ENCODE data around the gene WDSUB1. TPM values are rescaled to one million over a fixed set of nuclear protein-coding genes. Genes with fewer than 3 reads are reported as not detected.
A peak's percentile ranks its signal among the peaks of the same experiment; 100 is the strongest.

WDSUB1 gene
- total RNA-seq, 2 donors from 2014 or later, result 4.4 to 5.9 TPM

DNA sequence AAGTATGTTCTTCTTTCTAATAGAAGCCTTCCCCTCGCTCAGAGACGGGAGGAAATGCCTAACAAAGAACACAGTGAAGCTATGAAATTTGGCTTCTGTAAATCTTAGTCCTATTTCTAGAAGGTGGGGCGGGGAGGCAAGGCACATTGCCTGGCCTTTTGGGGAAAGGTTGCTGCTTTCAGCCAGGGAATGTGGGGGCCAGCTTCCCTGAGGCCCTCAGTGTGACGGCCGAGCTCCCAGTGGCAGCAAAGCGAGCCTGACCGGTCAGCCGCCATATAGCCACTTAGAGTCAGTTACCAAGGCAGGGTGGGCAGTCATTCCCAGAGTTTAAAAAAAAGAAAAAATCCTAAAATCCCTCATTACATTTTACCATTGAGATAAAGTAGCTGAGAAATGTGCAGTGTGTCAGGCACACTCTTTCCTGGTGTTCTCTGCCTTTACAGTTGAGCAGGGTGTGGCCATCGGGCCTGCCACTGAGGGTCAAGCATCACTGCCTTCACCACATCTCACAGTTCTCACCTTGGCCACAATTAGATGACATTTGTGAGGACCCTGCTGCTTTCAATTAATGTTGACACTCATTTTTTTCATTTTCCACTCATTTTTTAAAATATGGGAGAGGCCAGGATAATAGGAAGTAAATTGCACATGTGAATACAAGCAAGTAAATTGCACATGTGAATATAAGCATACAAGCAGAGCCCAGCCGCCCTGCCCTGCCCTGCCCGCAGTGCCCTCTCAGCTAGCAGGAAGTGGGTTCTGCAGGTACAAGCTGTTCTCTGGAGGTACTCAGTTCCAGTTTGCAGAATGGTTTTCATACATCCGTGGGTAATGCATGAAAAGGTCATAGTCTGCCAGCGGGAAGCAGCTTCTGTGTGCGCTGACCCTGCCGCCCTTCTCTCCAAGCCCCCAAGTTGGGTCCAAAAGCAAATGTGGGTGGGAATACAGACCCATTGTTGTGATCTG is 76.9 kb downstream of the WDSUB1 start:
- H3K9me3 ChIP-seq (ENCODE audit: control insufficient read depth, low read length, poor library complexity, severe bottlenecking), result no peaks in the 10 kb centered on the region
- peak; percentile 97 for ATAC-seq
- peaks cover 3% of the 10 kb centered on the region for H3K36me3 Mint-ChIP-seq (ENCODE audit: low read depth)
- no peak for DNase-seq
- H3K27ac Mint-ChIP-seq, result peak overlapping the region; percentile 83
- H3K27me3 Mint-ChIP-seq, result no peaks in the 10 kb centered on the region
- peaks cover 14% of the 10 kb centered on the region for H3K4me1 Mint-ChIP-seq
- H3K4me3 Mint-ChIP-seq, result peak overlapping the region; percentile 66

DNA sequence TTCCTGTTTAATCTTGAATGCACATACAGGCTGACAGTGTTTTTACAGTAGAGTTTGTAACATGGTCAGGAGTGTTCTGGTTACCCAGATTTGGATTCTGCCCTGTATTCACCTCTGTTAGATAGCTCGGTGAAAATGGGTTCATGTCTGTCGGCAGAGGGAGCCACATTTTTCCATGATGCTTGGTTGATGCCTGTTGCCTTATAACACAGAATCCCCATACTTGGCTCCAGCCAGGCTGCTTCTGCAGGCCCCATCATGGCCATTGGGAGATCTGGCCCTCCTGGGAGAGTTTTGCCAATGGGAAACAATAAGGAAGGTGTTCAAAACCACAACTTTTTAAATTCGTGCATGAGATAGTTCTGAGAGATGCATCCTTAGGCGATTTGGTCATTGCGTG is 78.1 kb downstream of the WDSUB1 start:
- H3K4me1 Mint-ChIP-seq, result peaks cover 14% of the 10 kb centered on the region
- no peak overlapping the region for H3K27ac Mint-ChIP-seq
- H3K27me3 Mint-ChIP-seq, result no peaks in the 10 kb centered on the region
- ATAC-seq (no peak), DNase-seq (no peak)
- H3K4me3 Mint-ChIP-seq, result no peak overlapping the region
- H3K9me3 ChIP-seq (ENCODE audit: control insufficient read depth, low read length, poor library complexity, severe bottlenecking), result no peaks in the 10 kb centered on the region
- H3K36me3 Mint-ChIP-seq (ENCODE audit: low read depth), result peaks cover 3% of the 10 kb centered on the region

DNA sequence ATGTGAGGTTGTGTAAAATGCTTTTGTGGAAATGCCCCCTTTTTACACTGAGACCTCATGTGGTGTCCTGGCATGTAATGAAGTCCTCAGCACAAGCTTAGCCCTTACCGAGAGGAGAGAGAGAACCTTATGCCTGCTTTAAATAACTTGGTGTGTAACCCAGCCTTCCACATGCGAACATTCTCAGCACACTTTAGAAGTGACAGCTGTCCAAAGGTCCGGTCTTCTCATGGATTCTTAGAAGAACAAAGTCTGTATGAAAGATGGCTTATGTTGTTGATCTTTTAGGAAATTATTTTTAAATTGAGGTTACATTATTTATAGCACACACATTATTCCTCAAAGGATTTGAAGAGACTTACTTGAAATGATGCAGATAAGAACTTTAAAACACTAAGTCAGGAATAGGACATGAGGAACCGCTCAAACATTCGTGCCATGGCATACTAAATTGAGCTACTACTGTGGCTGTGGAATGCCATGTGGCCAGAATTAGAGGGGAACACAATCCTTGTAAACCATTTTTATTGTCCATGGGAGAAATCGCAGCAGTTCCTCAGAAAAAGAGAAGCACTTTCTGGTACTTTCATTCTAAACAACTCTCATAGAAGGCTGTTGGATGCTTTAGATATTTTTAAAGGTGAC is 79.6 kb downstream of the WDSUB1 start:
- peaks cover 15% of the 10 kb centered on the region for H3K4me1 Mint-ChIP-seq

DNA sequence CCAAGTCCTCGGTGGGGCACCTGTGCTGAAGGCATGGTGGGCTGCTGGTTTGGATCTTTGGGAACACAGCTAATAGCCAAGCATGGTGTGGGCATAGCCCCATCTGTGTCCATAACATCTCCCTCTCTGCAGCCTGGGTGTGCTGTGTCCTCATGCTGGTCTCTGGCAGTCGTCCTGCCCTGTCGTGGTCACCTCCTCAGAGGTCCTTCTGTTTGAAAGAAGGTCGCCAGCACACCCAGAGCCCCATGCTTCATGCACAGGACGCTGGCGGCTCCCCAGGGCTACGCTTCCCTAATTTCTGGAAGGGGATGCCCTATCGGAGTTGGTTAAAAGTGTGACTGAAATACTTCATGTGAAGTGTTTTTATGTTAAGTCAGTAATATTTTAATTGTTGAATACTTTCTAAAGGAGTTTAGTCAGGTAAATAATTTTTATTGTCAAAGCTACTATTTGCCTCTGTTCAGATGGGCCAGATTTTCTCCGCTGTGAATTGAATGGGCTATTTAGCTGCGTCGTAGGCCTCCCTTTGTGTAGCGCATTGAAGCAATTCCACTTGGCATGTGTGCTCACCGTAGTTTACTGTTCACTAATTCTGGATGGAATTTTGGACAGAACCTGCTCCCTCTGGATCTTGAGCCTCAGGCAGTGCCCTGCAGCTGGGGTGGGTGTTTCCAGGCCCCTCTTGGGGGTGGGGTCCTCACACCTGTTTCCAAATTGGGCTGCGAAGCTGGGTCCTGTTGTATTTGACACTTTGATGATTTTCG is 81.9 kb downstream of the WDSUB1 start:
- H3K4me3 Mint-ChIP-seq, result no peak overlapping the region
- H3K4me1 Mint-ChIP-seq, result peaks cover 15% of the 10 kb centered on the region
- H3K36me3 Mint-ChIP-seq (ENCODE audit: low read depth), result peaks cover 3% of the 10 kb centered on the region
- H3K27ac Mint-ChIP-seq, result no peak overlapping the region
- H3K27me3 Mint-ChIP-seq, result no peaks in the 10 kb centered on the region
- no peak for DNase-seq
- ATAC-seq, result no peak
- H3K9me3 ChIP-seq (ENCODE audit: control insufficient read depth, low read length, poor library complexity, severe bottlenecking), result no peaks in the 10 kb centered on the region

More for the DNA sequence above, 79.6 kb downstream of the WDSUB1 start:
- H3K9me3 ChIP-seq (ENCODE audit: control insufficient read depth, low read length, poor library complexity, severe bottlenecking), result no peaks in the 10 kb centered on the region
- no peak overlapping the region for H3K27ac Mint-ChIP-seq
- H3K36me3 Mint-ChIP-seq (ENCODE audit: low read depth), result peaks cover 3% of the 10 kb centered on the region
- no peak overlapping the region for H3K4me3 Mint-ChIP-seq
- ATAC-seq, result no peak
- H3K27me3 Mint-ChIP-seq, result no peaks in the 10 kb centered on the region
- DNase-seq, result no peak

DNA sequence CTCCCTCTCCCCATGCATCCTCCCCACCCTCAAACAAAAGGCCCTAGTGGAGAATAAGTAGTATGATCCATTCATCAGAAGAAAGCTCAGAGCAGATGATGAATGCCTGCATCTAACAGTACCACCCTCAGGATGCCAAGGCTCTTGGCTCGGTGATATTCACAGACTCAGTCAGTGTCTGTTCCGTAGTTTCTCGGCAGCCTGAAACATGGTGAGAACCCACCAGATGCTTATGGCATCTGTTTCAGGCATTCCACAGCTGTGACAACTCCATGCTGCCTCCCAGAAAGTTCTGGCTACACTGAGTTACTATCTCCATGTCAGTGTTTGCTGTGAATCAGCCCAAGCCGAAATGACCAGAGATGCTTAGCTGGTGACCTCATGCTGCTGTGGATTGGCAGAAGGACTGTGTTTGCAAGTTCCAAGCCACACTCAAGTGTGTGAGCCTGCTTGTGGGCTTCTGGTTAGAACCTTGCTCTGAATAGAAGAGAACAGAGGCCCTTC is 83.9 kb downstream of the WDSUB1 start:
- Mint-ChIP-seq H3K36me3 (ENCODE audit: low read depth) (peaks cover 3% of the 10 kb centered on the region), H3K27me3 (no peaks in the 10 kb centered on the region), H3K4me3 (no peak overlapping the region), H3K4me1 (peaks cover 12% of the 10 kb centered on the region), H3K27ac (peak overlapping the region; percentile 92)
- no peak for ATAC-seq
- no peaks in the 10 kb centered on the region for H3K9me3 ChIP-seq (ENCODE audit: control insufficient read depth, low read length, poor library complexity, severe bottlenecking)
- DNase-seq, result no peak

DNA sequence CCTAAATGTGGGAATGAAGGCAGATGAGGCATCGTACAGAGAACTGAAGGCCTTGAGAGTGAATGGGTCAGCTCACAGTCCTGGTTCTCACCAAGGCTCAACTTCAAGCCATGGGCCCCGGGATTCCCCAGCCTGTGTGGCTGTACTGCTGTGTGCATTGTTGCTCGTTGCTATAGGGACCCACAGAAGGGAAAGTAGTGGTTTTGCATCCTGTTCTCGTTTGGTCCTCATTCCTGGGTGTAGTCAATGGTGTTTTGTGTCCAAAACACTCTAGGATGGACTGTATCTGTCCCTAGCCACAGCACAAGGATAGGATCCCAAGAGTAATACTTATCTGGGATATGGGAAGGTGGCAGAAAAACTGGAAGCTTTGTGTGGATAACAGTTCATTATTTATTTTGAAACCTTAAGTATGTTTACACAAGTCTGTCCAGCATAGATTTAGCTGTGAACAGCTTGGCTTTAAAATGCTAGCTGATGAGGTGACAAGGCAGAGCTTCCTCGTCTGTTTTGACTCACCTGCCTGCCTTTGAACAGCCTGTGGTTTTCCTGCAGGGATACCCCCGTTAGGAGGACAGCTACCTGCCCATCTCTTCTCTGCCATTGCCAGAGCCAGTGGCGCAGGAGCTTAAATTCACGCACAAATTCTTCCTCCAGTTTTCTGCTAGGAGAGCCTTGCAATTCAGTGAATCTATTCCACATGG is 85.0 kb downstream of the WDSUB1 start:
- DNase-seq (peak in 1 of 3 donors; percentile 25), ATAC-seq (peak; percentile 95)
- H3K36me3 Mint-ChIP-seq (ENCODE audit: low read depth), result peaks cover 3% of the 10 kb centered on the region
- peak overlapping the region; percentile 92 for H3K27ac Mint-ChIP-seq
- no peaks in the 10 kb centered on the region for H3K9me3 ChIP-seq (ENCODE audit: control insufficient read depth, low read length, poor library complexity, severe bottlenecking)
- no peak overlapping the region for H3K4me3 Mint-ChIP-seq
- H3K4me1 Mint-ChIP-seq, result peaks cover 12% of the 10 kb centered on the region
- H3K27me3 Mint-ChIP-seq, result no peaks in the 10 kb centered on the region

DNA sequence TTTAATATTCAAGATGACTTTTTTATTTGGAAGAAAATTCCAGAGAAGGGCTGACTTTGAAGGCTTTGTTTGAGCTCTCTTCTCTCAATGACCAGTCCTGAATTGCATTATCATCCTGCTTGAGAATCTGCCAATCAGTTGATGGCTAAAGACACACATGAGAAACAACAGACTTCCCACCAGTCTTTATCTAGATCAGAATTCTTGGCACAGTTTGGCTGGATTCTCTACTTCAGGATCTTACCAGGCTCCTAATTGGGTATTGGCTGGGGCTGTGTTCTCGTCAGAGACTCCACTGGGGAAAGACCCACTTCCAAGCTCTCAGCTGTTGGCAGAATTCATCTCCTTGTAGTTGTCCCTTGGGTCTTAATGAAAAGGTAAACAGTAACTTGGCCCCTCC is 86.0 kb downstream of the WDSUB1 start:
- no peaks in the 10 kb centered on the region for H3K27me3 Mint-ChIP-seq
- H3K27ac Mint-ChIP-seq, result peak overlapping the region; percentile 92
- peaks cover under 1% of the 10 kb centered on the region for H3K36me3 Mint-ChIP-seq (ENCODE audit: low read depth)
- H3K4me3 Mint-ChIP-seq, result no peak overlapping the region
- H3K9me3 ChIP-seq (ENCODE audit: control insufficient read depth, low read length, poor library complexity, severe bottlenecking), result no peaks in the 10 kb centered on the region
- peaks cover 12% of the 10 kb centered on the region for H3K4me1 Mint-ChIP-seq
- ATAC-seq (no peak), DNase-seq (no peak)

DNA sequence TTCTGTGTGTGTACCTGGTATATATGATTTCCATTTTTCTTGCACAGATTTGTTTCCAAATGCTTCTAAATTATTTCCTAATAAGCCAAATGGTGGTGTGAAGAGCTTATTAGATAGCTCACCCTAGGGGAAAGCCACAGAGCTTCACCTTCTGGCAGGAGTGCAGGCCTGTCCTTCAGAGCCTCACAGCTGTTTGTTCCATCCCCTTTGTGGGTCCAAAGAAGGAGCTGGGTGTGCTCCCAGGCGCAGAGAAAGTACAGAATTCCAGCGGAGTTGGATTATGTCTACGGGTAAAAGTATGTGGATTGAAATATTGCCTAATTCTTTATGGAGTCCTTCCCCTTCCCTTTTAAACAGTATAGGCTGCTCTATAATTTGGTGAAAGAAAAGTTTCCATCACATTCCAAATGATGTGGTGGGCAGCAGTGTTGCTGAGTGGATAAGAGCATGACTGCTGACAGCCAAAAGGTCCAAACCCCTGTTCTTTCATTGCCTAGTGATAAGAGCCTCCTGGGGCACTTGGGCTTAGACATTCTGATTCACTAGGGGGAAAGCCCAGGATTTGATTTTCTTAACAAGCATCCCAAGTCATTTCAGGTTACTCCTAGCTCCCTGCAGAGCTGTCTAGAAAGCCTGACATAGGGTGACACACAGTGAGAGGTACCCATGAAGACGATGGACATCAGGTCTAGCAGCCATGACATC is 86.6 kb downstream of the WDSUB1 start:
- H3K4me1 Mint-ChIP-seq, result peaks cover 12% of the 10 kb centered on the region
- H3K27ac Mint-ChIP-seq, result peak overlapping the region; percentile 92
- no peaks in the 10 kb centered on the region for H3K27me3 Mint-ChIP-seq
- ATAC-seq (no peak), DNase-seq (no peak)
- H3K9me3 ChIP-seq (ENCODE audit: control insufficient read depth, low read length, poor library complexity, severe bottlenecking), result no peaks in the 10 kb centered on the region
- H3K4me3 Mint-ChIP-seq, result no peak overlapping the region
- H3K36me3 Mint-ChIP-seq (ENCODE audit: low read depth), result no peaks in the 10 kb centered on the region

DNA sequence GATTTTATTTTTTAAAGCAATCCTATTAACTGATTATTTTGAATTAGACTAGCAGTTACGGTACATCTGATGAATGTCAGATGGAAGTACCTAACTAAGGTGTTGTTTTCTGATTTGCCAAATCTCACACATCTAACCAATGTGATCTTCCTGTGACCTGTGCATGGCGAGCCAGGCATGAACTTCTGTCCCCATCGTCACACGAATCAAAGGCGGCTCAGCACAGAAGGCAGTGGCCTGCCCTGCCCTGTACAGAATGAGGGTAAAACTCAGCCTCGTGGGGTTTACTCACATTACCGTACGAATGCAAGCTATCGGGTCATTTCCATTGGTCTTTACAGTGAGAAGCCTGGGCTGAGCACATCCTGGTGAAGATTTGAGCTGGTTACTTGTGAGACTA is 87.3 kb downstream of the WDSUB1 start:
- H3K4me1 Mint-ChIP-seq, result peaks cover 12% of the 10 kb centered on the region
- H3K27ac Mint-ChIP-seq, result peak overlapping the region; percentile 92
- DNase-seq (no peak), ATAC-seq (no peak)
- no peaks in the 10 kb centered on the region for H3K36me3 Mint-ChIP-seq (ENCODE audit: low read depth)
- H3K4me3 Mint-ChIP-seq, result no peak overlapping the region
- H3K9me3 ChIP-seq (ENCODE audit: control insufficient read depth, low read length, poor library complexity, severe bottlenecking), result no peaks in the 10 kb centered on the region
- H3K27me3 Mint-ChIP-seq, result no peaks in the 10 kb centered on the region

DNA sequence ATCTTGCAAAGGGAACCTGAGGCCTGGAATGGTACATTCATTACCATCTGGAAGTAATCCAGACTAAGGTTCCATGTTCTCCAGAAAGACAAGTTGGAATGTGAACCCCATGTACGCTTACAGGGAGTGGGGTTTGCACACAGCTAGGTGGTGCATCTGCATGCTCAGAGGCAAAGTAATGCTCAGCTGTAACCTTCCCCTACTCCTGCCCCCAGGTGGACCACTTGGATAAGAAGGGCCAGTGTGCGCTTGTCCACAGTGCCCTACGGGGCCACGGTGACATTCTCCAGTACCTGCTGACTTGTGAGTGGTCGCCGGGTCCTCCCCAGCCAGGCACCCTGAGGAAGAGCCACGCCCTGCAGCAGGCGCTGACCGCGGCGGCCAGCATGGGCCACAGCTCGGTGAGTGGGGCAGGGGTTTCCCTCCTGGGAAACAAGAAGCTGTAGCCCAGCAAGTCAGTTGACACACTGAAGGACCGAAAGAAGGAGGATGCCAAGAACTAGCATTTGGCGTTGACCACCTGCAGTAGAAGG is 90.0 kb downstream of the WDSUB1 start:
- H3K27ac Mint-ChIP-seq, result no peak overlapping the region
- H3K4me3 Mint-ChIP-seq, result no peak overlapping the region
- H3K27me3 Mint-ChIP-seq, result no peaks in the 10 kb centered on the region
- peaks cover 2% of the 10 kb centered on the region for H3K36me3 Mint-ChIP-seq (ENCODE audit: low read depth)
- no peak for ATAC-seq
- peaks cover 11% of the 10 kb centered on the region for H3K4me1 Mint-ChIP-seq
- DNase-seq, result no peak
- no peaks in the 10 kb centered on the region for H3K9me3 ChIP-seq (ENCODE audit: control insufficient read depth, low read length, poor library complexity, severe bottlenecking)

DNA sequence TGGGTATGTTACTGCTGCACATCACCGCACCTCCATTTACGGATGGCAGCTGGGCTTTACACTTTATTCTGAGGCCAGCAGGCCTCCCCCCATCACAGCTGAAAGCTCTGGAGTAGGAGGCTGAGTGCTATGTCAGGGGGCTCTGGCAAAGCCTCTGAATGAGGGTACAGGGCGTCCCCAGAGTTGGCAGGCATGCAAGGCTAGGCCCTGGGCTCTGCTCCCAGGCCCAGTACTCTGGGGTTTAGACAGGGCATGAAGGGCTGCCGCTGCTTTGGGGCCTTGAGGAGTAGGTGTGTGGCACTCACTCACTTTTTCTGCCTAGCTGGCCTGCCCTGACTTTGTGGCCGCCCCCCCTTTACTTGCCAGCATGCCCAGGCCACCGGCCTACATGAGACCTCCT is 90.8 kb downstream of the WDSUB1 start:
- H3K9me3 ChIP-seq (ENCODE audit: control insufficient read depth, low read length, poor library complexity, severe bottlenecking), result no peaks in the 10 kb centered on the region
- ATAC-seq (no peak), DNase-seq (no peak)
- peaks cover 5% of the 10 kb centered on the region for H3K4me1 Mint-ChIP-seq
- H3K4me3 Mint-ChIP-seq, result no peak overlapping the region
- peaks cover 2% of the 10 kb centered on the region for H3K36me3 Mint-ChIP-seq (ENCODE audit: low read depth)
- H3K27me3 Mint-ChIP-seq, result no peaks in the 10 kb centered on the region
- no peak overlapping the region for H3K27ac Mint-ChIP-seq

DNA sequence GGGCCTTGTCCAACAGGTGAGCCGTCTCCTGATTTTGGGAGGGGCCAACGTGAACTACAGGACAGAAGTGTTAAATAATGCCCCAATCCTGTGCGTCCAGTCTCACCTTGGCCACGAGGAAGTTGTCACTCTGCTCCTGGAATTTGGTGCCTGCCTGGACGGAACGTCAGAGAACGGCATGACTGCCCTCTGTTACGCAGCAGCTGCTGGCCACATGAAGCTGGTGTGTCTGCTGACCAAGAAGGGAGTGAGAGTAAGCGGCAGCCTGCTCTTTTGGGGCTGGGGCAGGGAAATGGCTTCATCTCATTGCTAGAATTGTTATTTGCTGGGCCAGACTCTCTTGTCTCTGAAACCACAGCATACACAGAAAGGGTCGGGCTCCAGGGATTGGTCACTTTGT is 92.3 kb downstream of the WDSUB1 start:
- no peak for ATAC-seq
- no peaks in the 10 kb centered on the region for H3K9me3 ChIP-seq (ENCODE audit: control insufficient read depth, low read length, poor library complexity, severe bottlenecking)
- no peaks in the 10 kb centered on the region for H3K27me3 Mint-ChIP-seq
- H3K4me3 Mint-ChIP-seq, result no peak overlapping the region
- DNase-seq, result no peak
- H3K4me1 Mint-ChIP-seq, result peaks cover 3% of the 10 kb centered on the region
- peaks cover 2% of the 10 kb centered on the region for H3K36me3 Mint-ChIP-seq (ENCODE audit: low read depth)
- no peak overlapping the region for H3K27ac Mint-ChIP-seq
